ENCODE measurements around the gene TMEM132D.

The TMEM132D gene

GRCh38 chr12:129075460-129076208 is 828.2 kb downstream of the TMEM132D start:
- H3K27ac ChIP-seq (ENCODE audit: low read length), result no peak overlapping the region
- peaks cover 22% of the 10 kb centered on the region for H3K9me3 ChIP-seq (ENCODE audit: control insufficient read depth, insufficient read depth, low read length)
- no peak for DNase-seq (ENCODE audit: low read depth, low spot score)
- no peaks in the 10 kb centered on the region for H3K27me3 ChIP-seq (ENCODE audit: control insufficient read depth, insufficient read depth, low read length)
- no peaks in the 10 kb centered on the region for H3K36me3 ChIP-seq (ENCODE audit: control insufficient read depth, insufficient read depth, low read length)
- no peak overlapping the region for H3K4me3 ChIP-seq (ENCODE audit: low read length)
- WGBS (ENCODE audit: insufficient coverage, insufficient read length), result no CpG with 5 or more reads among the region's 4 CpGs
- no peaks in the 10 kb centered on the region for H3K4me1 ChIP-seq (ENCODE audit: control insufficient read depth, insufficient read depth, low read length)

- no peak overlapping the region for H3K4me3 ChIP-seq (ENCODE audit: low read length)
- H3K27me3 ChIP-seq (ENCODE audit: control insufficient read depth, insufficient read depth, low read length), result no peaks in the 10 kb centered on the region
- no peaks in the 10 kb centered on the region for H3K36me3 ChIP-seq (ENCODE audit: control insufficient read depth, insufficient read depth, low read length)
- DNase-seq (ENCODE audit: low read depth, low spot score), result no peak
- H3K4me1 ChIP-seq (ENCODE audit: control insufficient read depth, insufficient read depth, low read length), result no peaks in the 10 kb centered on the region
- peaks cover 19% of the 10 kb centered on the region for H3K9me3 ChIP-seq (ENCODE audit: control insufficient read depth, insufficient read depth, low read length)
- whole genome bisulfite sequencing (ENCODE audit: insufficient coverage, insufficient read length), result no CpG with 5 or more reads among the region's 6 CpGs
- H3K27ac ChIP-seq (ENCODE audit: low read length), result no peak overlapping the region
Observed at GRCh38 chr12:129074379-129074778, 829.4 kb downstream of the TMEM132D start.

- no CpG with 5 or more reads among the region's 21 CpGs for WGBS (ENCODE audit: insufficient coverage, insufficient read length)
- no peak for DNase-seq (ENCODE audit: low read depth, low spot score)
- no peaks in the 10 kb centered on the region for H3K4me1 ChIP-seq (ENCODE audit: control insufficient read depth, insufficient read depth, low read length)
- H3K9me3 ChIP-seq (ENCODE audit: control insufficient read depth, insufficient read depth, low read length), result peaks cover 24% of the 10 kb centered on the region
- no peak overlapping the region for H3K27ac ChIP-seq (ENCODE audit: low read length)
- no peak overlapping the region for H3K4me3 ChIP-seq (ENCODE audit: low read length)
- H3K27me3 ChIP-seq (ENCODE audit: control insufficient read depth, insufficient read depth, low read length), result no peaks in the 10 kb centered on the region
- no peaks in the 10 kb centered on the region for H3K36me3 ChIP-seq (ENCODE audit: control insufficient read depth, insufficient read depth, low read length)
Observed at GRCh38 chr12:129073157-129073915, 830.5 kb downstream of the TMEM132D start.

GRCh38 chr12:129071362-129071761 is 832.5 kb downstream of the TMEM132D start:
- no peaks in the 10 kb centered on the region for H3K27me3 ChIP-seq (ENCODE audit: control insufficient read depth, insufficient read depth, low read length)
- peaks cover 24% of the 10 kb centered on the region for H3K9me3 ChIP-seq (ENCODE audit: control insufficient read depth, insufficient read depth, low read length)
- H3K4me3 ChIP-seq (ENCODE audit: low read length), result no peak overlapping the region
- H3K27ac ChIP-seq (ENCODE audit: low read length), result no peak overlapping the region
- H3K4me1 ChIP-seq (ENCODE audit: control insufficient read depth, insufficient read depth, low read length), result no peaks in the 10 kb centered on the region
- H3K36me3 ChIP-seq (ENCODE audit: control insufficient read depth, insufficient read depth, low read length), result no peaks in the 10 kb centered on the region
- no CpG with 5 or more reads among the region's 4 CpGs for WGBS (ENCODE audit: insufficient coverage, insufficient read length)
- no peak for DNase-seq (ENCODE audit: low read depth, low spot score)

GRCh38 chr12:129069886-129070285 is 833.9 kb downstream of the TMEM132D start:
- H3K4me1 ChIP-seq (ENCODE audit: control insufficient read depth, insufficient read depth, low read length), result no peaks in the 10 kb centered on the region

GRCh38 chr12:129068684-129069083 is 835.1 kb downstream of the TMEM132D start:
- Histone ChIP-seq H3K27me3 (ENCODE audit: control insufficient read depth, insufficient read depth, low read length) (no peaks in the 10 kb centered on the region), H3K27ac (ENCODE audit: low read length) (no peak overlapping the region), H3K36me3 (ENCODE audit: control insufficient read depth, insufficient read depth, low read length) (no peaks in the 10 kb centered on the region), H3K9me3 (ENCODE audit: control insufficient read depth, insufficient read depth, low read length) (peaks cover 22% of the 10 kb centered on the region), H3K4me1 (ENCODE audit: control insufficient read depth, insufficient read depth, low read length) (no peaks in the 10 kb centered on the region), H3K4me3 (ENCODE audit: low read length) (no peak overlapping the region)
- DNase-seq (ENCODE audit: low read depth, low spot score), result no peak
- WGBS (ENCODE audit: insufficient coverage, insufficient read length), result no CpG with 5 or more reads among the region's 10 CpGs

More at GRCh38 chr12:129069886-129070285, 833.9 kb downstream of the TMEM132D start:
- Histone ChIP-seq H3K27me3 (ENCODE audit: control insufficient read depth, insufficient read depth, low read length) (no peaks in the 10 kb centered on the region), H3K36me3 (ENCODE audit: control insufficient read depth, insufficient read depth, low read length) (no peaks in the 10 kb centered on the region), H3K4me3 (ENCODE audit: low read length) (no peak overlapping the region), H3K9me3 (ENCODE audit: control insufficient read depth, insufficient read depth, low read length) (peaks cover 24% of the 10 kb centered on the region), H3K27ac (ENCODE audit: low read length) (no peak overlapping the region)
- no CpG with 5 or more reads among the region's 15 CpGs for WGBS (ENCODE audit: insufficient coverage, insufficient read length)
- no peak for DNase-seq (ENCODE audit: low read depth, low spot score)

GRCh38 chr12:129067491-129067890 is 836.3 kb downstream of the TMEM132D start:
- Histone ChIP-seq H3K9me3 (ENCODE audit: control insufficient read depth, insufficient read depth, low read length) (peaks cover 20% of the 10 kb centered on the region), H3K27me3 (ENCODE audit: control insufficient read depth, insufficient read depth, low read length) (no peaks in the 10 kb centered on the region), H3K4me3 (ENCODE audit: low read length) (no peak overlapping the region), H3K27ac (ENCODE audit: low read length) (no peak overlapping the region), H3K4me1 (ENCODE audit: control insufficient read depth, insufficient read depth, low read length) (no peaks in the 10 kb centered on the region), H3K36me3 (ENCODE audit: control insufficient read depth, insufficient read depth, low read length) (no peaks in the 10 kb centered on the region)
- no CpG with 5 or more reads among the region's 9 CpGs for WGBS (ENCODE audit: insufficient coverage, insufficient read length)
- DNase-seq (ENCODE audit: low read depth, low spot score), result no peak

GRCh38 chr12:129064209-129064855 is 839.5 kb downstream of the TMEM132D start:
- no peak overlapping the region for H3K4me3 ChIP-seq (ENCODE audit: low read length)
- no CpG with 5 or more reads among the region's 14 CpGs for WGBS (ENCODE audit: insufficient coverage, insufficient read length)
- H3K36me3 ChIP-seq (ENCODE audit: control insufficient read depth, insufficient read depth, low read length), result no peaks in the 10 kb centered on the region
- H3K27me3 ChIP-seq (ENCODE audit: control insufficient read depth, insufficient read depth, low read length), result no peaks in the 10 kb centered on the region
- H3K27ac ChIP-seq (ENCODE audit: low read length), result no peak overlapping the region
- H3K9me3 ChIP-seq (ENCODE audit: control insufficient read depth, insufficient read depth, low read length), result peaks cover 19% of the 10 kb centered on the region
- H3K4me1 ChIP-seq (ENCODE audit: control insufficient read depth, insufficient read depth, low read length), result no peaks in the 10 kb centered on the region
- no peak for DNase-seq (ENCODE audit: low read depth, low spot score)

- Histone ChIP-seq H3K9me3 (ENCODE audit: control insufficient read depth, insufficient read depth, low read length) (peaks cover 16% of the 10 kb centered on the region), H3K36me3 (ENCODE audit: control insufficient read depth, insufficient read depth, low read length) (no peaks in the 10 kb centered on the region), H3K4me3 (ENCODE audit: low read length) (no peak overlapping the region), H3K4me1 (ENCODE audit: control insufficient read depth, insufficient read depth, low read length) (no peaks in the 10 kb centered on the region), H3K27ac (ENCODE audit: low read length) (no peak overlapping the region), H3K27me3 (ENCODE audit: control insufficient read depth, insufficient read depth, low read length) (no peaks in the 10 kb centered on the region)
- DNase-seq (ENCODE audit: low read depth, low spot score), result no peak
- no CpG with 5 or more reads among the region's 4 CpGs for WGBS (ENCODE audit: insufficient coverage, insufficient read length)
Observed at GRCh38 chr12:129063600-129063999, 840.2 kb downstream of the TMEM132D start.

GRCh38 chr12:129053232-129053631 is 850.6 kb downstream of the TMEM132D start:
- H3K36me3 ChIP-seq (ENCODE audit: control insufficient read depth, insufficient read depth, low read length), result no peaks in the 10 kb centered on the region; the same call in 1 of the 2 replicates
- peaks cover 7% of the 10 kb centered on the region for H3K9me3 ChIP-seq (ENCODE audit: control insufficient read depth, insufficient read depth, low read length)
- no CpG with 5 or more reads among the region's 11 CpGs for WGBS (ENCODE audit: insufficient coverage, insufficient read length)
- no peak overlapping the region for H3K27ac ChIP-seq (ENCODE audit: low read length)
- no peaks in the 10 kb centered on the region for H3K4me1 ChIP-seq (ENCODE audit: control insufficient read depth, insufficient read depth, low read length)
- H3K4me3 ChIP-seq (ENCODE audit: low read length), result no peak overlapping the region
- DNase-seq (ENCODE audit: low read depth, low spot score), result no peak
- H3K27me3 ChIP-seq (ENCODE audit: control insufficient read depth, insufficient read depth, low read length), result no peaks in the 10 kb centered on the region

All from iPS DF 6.9 (cell line).